GM15510 (cell line): ENCODE measurements around the gene POU3F2.

ENCODE experiments used
- POLR2A ChIP-seq: IDR thresholded peaks from 3 replicates; pipeline ENCODE4 v1.6.1; 2011; ENCODE audit warnings: borderline replicate concordance; ENCODE audit not compliant: insufficient read length; ENCODE audit errors: extremely low read depth

POU3F2 gene

GRCh38 chr6:98824902-98825599 lies 9.3 kb upstream of the POU3F2 start:
- no peak for TF ChIP-seq POLR2A

- no peak for TF ChIP-seq POLR2A
These were observed 8.7 kb upstream of the POU3F2 start for GRCh38 chr6:98825600-98826230.

- no peak for TF ChIP-seq POLR2A
These were observed 6.8 kb upstream of the POU3F2 start for GRCh38 chr6:98827295-98828159.

GRCh38 chr6:98828211-98828788 lies 6.1 kb upstream of the POU3F2 start:
- no peak for TF ChIP-seq POLR2A

- TF ChIP-seq POLR2A, result no peak
These were observed 5.4 kb upstream of the POU3F2 start for GRCh38 chr6:98828941-98829411.

- no peak for TF ChIP-seq POLR2A
These were observed 4.2 kb upstream of the POU3F2 start for GRCh38 chr6:98830146-98830545.

GRCh38 chr6:98831057-98831958 lies 3.1 kb upstream of the POU3F2 start:
- no peak for TF ChIP-seq POLR2A

GRCh38 chr6:98831959-98832283 lies 2.5 kb upstream of the POU3F2 start:
- TF ChIP-seq POLR2A, result no peak

- no peak for TF ChIP-seq POLR2A
These were observed 1.9 kb upstream of the POU3F2 start for GRCh38 chr6:98832284-98833056.

- TF ChIP-seq POLR2A, result no peak
These were observed 1.4 kb upstream of the POU3F2 start for GRCh38 chr6:98833057-98833306.

- no peak for TF ChIP-seq POLR2A
These were observed 891 bp upstream of the POU3F2 start for GRCh38 chr6:98833307-98834059.

GRCh38 chr6:98835149-98836024 lies 1.0 kb downstream of the POU3F2 start:
- no peak for TF ChIP-seq POLR2A
